ENCODE data around the gene DNAH1.

DNAH1 gene

DNA sequence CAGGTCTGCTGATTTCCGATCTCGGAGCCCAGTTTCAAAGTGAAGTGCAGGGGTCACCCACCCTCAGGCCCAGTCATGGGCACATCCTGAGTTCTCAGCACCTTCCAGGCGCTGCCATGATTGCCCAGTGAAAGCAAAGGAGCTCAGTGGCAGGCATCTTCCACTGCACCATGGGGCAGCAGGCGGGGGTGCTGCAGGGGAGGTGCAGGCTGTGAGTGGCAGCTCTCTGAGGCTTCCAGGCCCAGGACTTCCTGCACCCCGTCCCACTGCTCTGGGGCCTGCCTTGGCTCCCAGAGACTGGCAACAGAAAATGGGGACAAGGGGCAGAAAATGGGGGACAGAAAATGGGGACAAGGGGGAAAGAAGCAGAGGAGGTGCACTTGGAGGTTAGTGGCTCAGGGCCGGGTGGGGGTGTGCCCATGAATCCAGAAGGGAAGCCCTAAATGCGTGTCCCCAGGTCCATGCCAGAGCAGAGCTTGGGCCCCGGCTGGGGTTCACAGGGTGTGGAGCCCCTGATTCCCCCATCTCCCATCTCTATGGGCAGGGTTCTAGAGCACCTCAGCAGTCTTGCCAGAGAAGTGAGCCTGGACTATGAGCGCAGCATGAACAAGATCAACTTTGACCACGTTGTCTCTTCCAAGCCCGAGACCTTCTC, 28.0 kb downstream of the DNAH1 start:
- DNase-seq: no peak

DNA sequence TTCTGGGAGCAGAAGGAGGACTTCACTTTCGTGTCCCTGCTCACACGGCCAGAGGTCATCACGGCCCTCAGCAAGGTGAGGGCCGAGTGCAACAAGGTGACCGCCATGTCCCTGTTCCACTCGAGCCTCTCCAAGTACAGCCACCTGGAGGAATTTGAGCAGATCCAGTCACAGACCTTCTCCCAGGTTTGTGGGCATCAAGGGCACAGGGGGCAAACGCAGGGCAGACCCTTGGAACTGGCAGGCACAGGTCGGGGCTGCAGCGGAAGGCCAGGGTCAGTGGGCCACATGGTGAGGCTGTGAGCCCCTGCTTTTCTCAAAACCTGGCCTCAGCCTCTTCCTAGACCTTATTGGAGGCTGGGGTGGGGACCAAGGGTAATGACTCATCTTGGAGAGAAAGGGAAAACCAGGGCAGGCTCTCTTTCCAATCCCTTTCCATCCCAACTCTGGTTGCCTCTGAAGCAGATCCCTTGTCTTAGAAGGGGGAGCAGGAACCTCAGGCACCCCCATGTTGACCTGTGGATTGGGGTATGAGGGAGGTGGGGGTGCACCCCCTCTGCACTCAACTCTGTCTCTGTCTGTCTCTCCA, 29.5 kb downstream of the DNAH1 start:
- DNase-seq: no peak

DNA sequence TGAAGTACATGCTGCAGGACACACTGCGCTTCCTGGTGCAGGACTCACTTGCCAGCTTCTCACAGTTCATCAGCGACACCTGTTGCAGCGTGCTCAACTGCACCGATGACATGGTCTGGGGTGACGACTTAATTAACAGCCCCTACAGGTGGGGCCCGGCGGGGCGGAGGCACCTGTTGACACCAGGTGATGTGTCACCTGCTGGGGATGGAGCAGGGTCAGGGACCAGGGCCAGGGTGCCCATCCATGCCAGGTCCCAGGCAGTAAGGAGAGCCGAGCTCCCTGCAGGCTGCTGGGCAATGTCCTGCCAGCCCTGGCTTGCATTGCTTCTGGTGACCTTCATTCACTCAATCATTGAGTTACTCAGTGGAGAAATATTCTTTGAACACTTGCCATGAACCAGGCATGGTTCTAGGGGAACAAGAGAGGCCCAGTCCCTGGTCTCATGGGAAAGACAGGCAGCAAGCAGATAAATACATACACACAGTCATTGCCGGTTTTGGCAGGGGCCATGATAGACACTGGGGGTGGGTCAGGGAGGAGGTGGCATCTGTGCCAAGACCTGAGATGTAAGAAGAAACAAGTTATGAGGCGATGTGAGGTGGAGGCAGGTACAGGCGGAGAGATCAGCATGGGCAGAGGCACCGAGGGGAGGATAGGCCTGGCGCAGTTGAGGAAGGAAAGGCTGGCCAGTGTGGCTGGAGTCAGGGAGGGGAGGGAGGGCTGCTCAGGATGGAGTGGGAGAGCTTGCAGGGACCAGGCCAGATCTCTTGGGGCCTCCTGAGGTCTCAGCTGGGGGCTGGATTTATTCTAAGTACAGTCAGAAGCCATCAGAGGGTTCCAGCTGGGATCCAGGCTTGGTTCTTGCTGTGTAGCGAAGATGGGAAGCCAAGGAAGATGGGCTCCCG, 30.8 kb downstream of the DNAH1 start:
- DNase-seq: no peak

DNA sequence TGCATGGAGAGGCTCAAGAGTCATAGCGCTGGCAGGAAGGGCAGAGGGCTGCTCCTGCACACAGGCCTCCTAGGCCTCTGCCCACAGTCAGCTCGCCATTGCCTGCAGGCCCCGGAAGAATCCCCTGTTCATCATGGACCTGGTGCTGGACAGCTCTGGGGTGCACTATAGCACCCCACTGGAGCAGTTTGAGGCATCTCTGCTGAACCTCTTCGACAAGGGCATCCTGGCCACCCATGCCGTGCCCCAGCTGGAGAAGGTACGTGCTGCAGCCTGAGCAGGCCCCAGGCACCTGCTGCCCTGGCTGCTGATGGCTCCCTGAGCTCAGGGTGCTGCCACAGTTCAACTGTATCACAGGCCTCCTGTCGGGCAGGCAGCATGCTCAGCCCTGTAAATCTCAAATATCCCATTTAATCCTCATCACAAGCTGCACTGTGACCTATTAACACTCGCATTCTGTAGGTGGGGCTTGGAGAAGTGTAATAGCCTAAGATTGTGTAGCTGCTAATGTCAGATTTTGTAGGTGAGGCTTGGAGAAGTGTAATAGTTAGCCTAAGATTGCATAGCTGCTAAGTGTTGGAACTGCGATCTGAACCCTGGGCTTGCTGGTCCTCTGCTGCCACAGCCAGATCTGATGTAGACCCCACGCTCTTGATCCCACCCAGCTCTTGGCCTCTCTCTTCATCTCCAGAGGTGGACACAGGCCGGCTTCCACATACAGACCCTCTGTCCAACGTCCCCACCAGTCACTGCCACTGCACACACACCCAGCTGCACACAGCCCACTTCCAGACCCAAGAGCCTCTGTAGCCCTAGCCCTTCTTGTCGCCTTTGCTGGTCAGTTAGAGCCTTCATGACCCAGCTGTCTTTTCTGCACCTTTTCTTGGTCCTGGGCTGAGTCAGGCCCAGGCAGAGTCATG, 31.9 kb downstream of the DNAH1 start:
- DNase-seq: no peak

DNA sequence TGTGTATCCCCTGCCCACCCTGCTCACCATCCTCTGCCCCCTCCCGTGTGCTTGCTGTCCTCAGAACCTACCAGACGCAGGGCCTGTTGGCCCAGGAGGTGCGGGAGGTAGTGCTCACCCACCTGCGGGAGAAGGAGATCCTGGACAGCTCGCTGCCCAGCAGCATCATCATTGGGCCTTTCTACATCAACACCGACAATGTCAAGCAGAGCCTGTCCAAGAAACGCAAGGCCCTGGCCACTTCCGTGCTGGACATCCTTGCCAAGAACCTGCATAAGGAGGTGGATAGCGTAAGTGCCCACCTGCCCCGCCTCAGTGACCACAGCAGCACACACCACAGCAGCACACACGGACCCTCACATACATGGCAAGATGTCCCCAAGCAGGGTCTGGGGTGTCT, 33.0 kb downstream of the DNAH1 start:
- DNase-seq: no peak

DNA sequence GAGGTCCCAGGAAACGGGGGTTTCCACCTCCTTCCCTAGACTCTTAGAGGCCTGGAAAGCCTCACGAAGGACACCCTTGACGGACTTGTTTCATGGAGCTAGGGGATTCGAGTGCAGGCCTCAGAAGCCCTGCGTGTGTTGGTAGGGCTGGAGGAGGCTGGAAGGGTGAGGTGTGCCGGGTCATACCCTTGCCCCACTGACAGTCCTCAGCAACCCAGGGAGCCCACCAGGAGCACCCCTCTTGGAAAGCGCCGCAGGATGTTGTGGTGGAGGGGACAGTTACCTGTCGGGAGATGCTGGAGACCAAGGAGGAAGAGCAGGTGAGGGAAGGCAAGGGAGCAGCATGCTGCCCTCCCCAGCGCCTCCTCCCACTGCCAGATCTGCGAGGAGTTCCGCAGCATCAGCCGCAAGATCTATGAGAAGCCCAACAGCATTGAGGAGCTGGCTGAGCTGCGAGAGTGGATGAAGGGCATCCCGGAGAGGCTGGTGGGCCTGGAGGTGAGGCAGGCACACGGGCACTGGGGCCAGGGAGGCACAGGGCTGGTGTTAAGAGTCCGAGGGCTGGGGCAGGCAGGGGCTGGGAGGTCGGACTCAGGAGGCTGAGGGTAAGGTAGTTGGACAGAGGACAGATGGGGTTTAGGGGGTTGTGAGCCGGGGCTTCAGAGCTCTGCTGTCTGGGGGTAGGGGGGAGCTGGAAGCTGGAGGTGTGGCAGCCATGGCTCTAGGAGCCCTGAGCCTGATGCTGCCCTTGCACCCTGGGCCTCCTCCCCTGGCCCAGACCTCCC, 33.7 kb downstream of the DNAH1 start:
- DNase-seq: no peak

DNA sequence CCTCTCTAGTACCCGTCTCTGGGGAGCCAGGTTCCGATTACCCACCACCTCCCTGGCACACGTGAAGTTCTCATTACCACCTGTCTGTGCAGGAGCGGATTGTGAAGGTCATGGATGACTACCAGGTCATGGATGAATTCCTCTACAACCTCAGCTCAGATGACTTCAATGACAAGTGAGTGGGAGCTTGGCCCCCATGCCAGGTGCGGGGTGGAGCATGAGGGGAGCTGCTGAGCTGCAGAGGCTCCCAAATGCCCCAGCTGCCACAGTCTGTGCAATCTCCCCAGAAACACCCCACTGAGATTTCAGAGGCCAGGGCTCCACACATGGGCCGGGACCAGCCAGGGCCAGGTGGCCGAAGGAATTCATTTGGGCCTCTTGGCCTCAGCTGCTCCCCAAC, 34.3 kb downstream of the DNAH1 start:
- DNase-seq: no peak

DNA sequence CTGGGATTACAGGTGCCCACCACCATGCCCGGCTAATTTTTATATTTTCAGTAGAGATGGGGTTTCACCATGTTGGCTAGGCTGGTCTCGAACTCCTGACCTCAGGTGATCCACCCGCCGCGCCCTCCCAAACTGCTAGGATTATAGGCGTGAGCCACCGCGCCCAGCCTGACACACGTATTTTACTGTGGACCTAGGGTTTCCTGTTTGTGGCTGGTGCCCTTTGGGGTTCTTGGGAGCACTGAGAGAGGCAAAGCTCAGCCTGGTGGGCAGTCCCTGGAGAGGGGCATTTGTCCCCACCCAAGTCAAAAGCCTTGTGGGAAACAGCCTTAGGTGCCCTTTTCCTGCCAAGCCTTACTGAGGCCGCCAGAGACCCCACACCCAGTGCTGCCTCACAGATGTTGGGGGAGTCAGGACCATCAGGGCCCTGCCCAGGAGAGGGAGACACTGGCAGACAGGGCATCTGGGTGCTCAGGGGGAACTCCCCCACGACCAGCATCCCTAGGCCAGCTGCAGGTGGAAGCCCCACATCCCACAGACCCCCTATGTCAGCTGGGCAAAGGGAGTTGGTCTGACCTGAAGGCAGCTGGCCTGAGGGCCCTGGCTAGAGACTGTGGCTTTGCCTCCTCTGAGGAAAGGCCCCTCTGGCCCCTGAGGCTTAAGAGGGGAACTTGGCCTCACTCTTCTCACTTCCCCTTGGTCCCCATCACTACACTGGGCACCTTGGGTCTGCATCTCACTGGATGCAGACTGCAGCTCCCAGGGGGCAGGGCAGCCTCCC, 35.1 kb downstream of the DNAH1 start:
- DNase-seq: no peak

DNA sequence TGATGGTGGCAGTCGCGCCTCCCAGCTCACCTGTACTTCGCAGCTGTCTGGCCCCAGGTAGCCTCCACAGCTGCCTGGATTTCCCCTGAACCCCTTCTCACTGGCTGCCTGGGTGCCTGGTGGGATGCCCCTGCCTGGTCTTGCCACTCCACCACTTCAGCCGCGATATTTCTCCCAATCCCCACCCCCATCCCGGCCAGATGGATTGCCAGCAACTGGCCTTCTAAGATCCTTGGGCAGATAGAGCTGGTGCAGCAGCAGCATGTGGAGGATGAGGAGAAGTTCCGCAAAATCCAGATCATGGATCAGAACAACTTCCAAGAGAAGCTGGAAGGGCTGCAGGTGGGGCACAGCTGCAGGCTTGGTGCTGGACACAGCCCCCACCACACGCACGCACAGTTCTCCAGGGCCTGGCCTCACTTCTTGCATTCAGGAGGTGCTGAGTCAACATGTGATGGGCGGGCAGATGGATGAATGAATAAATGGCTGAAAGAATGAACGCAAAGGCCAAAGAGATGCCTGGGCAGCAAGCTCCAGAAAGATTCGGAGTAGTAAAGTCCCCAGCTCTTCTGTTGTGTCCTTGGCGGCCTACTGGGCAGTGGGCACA, 35.7 kb downstream of the DNAH1 start:
- no peak for DNase-seq

DNA sequence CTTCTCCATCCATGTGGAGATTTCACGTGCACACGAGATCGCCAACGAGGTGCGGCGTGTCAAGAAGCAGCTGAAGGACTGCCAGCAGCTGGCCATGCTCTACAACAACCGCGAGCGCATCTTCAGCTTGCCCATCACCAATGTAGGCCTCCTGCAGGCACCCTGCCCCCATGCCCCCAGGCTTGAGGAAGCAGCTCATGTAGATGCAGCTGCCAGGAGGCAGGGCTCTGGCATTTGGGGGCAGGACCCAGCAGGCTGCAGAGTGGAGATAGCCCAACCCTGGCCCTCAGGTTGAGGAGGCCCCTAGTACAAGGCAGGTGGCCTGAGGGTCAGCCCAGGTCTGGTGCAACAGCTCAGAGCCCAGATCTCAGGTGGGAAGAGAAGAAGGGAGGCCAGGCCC, 36.4 kb downstream of the DNAH1 start:
- no peak for DNase-seq

DNA sequence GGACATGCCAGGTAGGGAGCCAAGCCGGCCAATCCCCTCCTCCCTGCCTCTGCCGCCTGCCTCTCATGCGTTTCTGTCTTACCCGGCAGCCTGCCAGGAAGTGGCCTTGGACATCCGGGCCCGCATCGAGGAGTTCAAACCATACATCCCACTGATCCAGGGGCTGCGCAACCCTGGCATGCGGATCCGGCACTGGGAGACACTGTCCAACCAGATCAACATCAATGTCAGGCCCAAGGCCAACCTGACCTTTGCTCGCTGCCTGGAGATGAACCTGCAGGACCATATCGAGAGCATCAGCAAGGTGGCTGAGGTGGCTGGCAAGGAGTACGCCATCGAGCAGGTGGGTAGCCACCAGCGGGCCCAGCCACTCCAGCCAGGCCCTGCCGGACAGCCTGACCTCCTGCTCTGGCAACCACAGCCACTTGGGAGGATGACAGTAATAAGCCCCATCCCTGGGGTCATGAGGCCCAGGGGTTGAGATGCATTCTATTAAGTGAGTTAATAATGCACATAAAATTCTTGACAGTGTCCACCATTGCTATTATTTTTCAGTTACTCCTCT, 37.3 kb downstream of the DNAH1 start:
- no peak for DNase-seq

DNA sequence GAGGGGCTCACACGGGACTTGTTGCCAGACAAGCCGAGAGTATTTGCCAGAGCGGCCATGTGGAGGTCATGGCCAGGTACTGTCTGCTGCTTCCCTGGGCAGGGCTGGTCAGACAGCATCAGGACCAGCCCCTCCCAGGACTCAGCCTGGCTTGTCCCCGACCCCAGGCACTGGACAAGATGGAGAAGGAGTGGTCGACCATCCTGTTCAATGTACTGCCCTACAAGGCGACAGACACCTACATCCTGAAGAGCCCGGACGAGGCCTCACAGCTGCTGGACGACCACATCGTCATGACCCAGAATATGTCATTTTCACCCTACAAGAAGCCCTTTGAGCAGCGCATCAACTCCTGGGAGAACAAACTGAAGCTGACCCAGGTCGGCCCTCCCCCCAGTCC, 38.6 kb downstream of the DNAH1 start:
- no peak for DNase-seq

DNA sequence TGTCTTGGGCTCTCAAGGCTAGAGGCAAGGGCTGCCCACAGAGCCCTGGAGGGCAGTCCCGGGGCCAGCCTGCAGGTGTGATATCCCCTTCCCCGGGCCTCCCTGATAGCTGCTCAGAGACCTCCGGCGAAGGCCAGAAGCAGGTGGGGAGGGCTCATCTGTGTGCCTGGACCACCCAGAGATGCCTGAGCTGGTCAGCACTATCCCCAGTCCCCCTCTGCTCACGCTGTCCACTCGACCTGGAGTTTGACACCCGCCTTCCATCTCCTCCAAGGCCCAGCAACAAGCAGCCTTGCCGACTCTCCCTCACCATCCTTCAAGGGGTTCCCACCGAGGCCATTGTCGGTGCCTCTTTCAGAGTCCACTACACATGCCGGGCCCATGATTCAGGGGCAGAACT, 39.4 kb downstream of the DNAH1 start:
- no peak for DNase-seq

DNA sequence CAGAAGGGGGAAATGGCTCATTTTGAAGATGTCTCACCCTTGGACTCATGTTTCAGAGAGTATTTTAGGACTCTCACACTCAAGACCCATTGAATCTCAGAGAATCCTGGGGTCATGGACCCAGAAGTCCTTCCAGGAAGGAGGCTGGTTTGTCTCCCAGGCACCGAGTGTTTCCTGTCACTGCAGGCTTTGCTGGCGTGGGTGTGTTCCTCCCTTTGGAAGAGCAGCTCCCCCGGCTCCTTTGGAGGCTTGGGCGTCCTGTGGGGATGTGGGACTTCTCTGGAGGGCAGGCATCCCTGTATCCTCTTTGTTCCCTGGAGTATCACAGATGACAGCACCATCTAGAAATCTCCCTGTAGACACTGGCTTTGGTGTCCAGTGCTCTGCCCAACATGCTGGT, 40.0 kb downstream of the DNAH1 start:
- no peak for DNase-seq

DNA sequence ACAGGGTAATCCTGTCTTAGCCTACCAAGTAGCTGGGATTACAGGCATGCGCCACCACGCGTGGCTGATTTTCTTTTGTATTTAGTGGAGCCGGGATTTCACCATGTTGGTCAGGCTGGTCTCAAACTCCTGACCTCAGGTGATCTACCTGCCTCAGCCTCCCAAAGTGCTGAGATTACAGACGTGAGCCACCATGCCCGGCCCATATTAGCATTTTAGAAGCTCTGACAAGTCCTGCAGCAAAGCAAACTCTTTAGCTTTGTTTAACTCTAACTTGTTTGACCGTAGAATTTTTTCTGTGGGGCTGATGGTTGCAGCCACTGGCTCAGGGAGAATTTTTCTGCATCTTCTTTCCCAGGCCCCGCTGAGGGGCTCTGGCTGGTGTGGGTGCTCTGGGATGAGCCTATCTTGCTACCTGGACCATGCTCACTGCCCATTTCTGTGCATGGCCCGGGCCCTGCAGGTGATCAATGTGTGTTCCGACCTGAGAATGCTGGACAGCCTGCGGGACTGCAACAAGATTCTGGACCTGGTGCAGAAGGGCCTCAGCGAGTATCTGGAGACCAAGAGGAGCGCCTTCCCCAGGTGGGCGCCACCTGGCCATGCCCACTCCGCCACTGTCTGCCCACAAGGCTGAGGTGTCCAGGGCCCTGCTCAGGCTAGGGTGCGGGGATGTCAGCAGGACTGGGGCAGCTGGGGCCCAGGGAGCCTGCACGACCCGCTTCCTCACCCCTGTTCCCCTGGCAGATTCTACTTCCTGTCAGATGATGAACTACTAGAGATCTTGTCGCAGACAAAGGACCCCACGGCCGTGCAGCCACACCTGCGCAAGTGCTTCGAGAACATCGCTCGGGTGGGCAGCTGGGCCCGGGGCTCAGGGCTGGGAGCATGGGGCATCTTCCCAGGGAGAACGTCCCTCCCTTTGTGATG, 41.3 kb downstream of the DNAH1 start:
- DNase-seq: no peak

DNA sequence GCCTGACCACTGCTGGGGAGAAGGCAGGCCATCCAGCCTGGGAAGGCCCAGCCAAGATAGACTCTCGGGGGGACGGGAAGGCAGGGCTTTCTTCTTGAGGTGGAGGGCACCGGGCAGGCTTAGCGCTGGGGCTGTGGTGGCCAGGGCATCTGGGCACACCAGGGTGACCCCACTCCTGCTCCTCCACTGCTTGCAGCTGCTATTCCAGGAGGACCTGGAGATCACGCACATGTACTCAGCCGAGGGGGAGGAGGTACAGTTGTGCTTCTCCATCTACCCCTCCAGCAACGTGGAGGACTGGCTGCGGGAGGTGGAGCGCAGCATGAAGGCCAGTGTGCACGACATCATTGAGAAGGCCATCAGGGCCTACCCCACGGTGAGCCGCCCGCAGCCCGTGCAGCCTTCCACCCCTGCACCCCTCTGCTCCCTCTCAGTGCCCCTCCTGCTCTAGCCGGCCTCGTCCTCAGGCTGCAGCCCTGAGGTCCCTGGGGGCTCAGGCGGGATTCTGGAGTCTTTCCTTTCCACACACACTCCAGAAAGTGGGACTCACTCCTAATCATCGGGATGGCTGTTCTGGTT, 42.3 kb downstream of the DNAH1 start:
- DNase-seq: no peak

DNA sequence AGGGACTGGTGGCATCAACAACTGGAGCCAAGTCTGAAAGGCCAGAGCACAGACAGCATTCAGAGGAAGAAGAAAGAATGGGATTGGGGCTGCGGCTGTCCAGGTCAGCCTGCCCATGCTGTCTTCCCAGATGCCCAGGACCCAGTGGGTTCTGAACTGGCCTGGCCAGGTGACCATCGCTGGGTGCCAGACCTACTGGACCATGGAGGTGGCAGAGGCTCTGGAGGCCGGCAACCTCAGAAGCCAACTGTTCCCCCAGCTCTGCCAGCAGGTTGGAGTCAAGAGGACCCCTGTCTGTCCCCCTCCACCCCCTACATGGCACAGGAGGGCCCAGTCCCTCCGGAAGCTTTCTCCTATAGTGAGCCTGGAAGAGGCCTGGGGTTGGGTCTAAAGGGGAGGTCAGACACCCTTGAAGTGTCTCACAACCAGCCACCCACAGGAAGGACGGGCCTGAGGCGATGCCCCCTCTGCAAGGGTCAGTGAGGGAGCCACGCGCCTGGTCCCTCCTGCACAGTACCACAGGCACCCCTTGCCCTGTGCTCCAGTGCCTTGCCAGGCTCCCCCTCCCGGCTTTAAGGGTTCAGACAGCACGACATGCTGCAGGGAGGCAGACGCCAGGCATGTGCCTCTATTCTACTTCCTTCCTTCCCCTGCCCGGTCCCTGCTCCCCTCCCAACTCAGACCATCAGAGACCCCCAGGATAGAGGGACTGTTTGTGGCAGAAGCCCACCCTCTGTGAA, 43.2 kb downstream of the DNAH1 start:
- no peak for DNase-seq

DNA sequence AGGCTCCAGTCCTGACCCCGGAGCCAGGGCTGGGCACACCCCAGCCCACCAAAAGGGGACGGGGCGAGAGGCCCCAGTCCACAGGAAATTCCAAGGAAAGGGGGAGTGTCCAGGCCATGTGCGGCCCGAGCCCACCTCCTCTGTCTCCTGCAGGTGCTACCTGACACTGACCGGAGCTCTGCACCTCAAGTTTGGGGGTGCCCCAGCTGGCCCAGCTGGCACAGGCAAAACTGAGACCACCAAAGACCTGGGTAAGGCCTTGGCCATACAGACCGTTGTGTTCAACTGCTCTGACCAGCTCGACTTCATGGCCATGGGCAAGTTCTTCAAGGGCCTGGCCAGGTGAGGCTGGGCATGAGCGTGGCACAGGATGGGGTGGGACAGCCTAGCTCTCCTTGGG, 44.9 kb downstream of the DNAH1 start:
- DNase-seq: no peak
